ENCODE data around the gene PBOV1.

Gene PBOV1

GRCh38 chr6:138184230-138184629, 34.1 kb downstream of the PBOV1 start:
- no peak for DNase-seq
- no peaks in the 10 kb centered on the region for H3K36me3 ChIP-seq
- TF ChIP-seq, protein P1, sequence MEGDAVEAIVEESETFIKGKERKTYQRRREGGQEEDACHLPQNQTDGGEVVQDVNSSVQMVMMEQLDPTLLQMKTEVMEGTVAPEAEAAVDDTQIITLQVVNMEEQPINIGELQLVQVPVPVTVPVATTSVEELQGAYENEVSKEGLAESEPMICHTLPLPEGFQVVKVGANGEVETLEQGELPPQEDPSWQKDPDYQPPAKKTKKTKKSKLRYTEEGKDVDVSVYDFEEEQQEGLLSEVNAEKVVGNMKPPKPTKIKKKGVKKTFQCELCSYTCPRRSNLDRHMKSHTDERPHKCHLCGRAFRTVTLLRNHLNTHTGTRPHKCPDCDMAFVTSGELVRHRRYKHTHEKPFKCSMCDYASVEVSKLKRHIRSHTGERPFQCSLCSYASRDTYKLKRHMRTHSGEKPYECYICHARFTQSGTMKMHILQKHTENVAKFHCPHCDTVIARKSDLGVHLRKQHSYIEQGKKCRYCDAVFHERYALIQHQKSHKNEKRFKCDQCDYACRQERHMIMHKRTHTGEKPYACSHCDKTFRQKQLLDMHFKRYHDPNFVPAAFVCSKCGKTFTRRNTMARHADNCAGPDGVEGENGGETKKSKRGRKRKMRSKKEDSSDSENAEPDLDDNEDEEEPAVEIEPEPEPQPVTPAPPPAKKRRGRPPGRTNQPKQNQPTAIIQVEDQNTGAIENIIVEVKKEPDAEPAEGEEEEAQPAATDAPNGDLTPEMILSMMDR (IDR thresholded peaks at IDR 0.05; ENCODE audit: low read depth, low read length), result no peak

GRCh38 chr6:138183790-138184134, 34.5 kb downstream of the PBOV1 start:
- DNase-seq, result no peak

More at GRCh38 chr6:138184230-138184629, 34.1 kb downstream of the PBOV1 start:
- Histone ChIP-seq H3K4me3 (ENCODE audit: low read depth, low read length) (no peak overlapping the region), H3K4me1 (no peaks in the 10 kb centered on the region), H3K9me3 (no peaks in the 10 kb centered on the region), H3K27me3 (no peaks in the 10 kb centered on the region)

GRCh38 chr6:138182939-138183789, 35.1 kb downstream of the PBOV1 start:
- H3K4me3 ChIP-seq (ENCODE audit: low read depth, low read length), result no peak overlapping the region
- H3K36me3 ChIP-seq, result no peaks in the 10 kb centered on the region
- no peaks in the 10 kb centered on the region for H3K9me3 ChIP-seq
- no peaks in the 10 kb centered on the region for H3K27me3 ChIP-seq
- TF ChIP-seq, protein P1 (IDR thresholded peaks at IDR 0.05; ENCODE audit: low read depth, low read length), result no peak
- H3K4me1 ChIP-seq, result no peaks in the 10 kb centered on the region
- DNase-seq, result no peak

More at GRCh38 chr6:138183790-138184134, 34.5 kb downstream of the PBOV1 start:
- no peaks in the 10 kb centered on the region for H3K9me3 ChIP-seq
- H3K4me1 ChIP-seq, result no peaks in the 10 kb centered on the region
- H3K27me3 ChIP-seq, result no peaks in the 10 kb centered on the region
- TF ChIP-seq, protein P1 (IDR thresholded peaks at IDR 0.05; ENCODE audit: low read depth, low read length), result no peak
- no peak overlapping the region for H3K4me3 ChIP-seq (ENCODE audit: low read depth, low read length)
- no peaks in the 10 kb centered on the region for H3K36me3 ChIP-seq

GRCh38 chr6:138176652-138177232, 41.5 kb downstream of the PBOV1 start:
- Histone ChIP-seq H3K27me3 (no peaks in the 10 kb centered on the region), H3K36me3 (no peaks in the 10 kb centered on the region), H3K9me3 (no peaks in the 10 kb centered on the region), H3K4me3 (ENCODE audit: low read depth, low read length) (no peak overlapping the region), H3K4me1 (no peaks in the 10 kb centered on the region)
- TF ChIP-seq, protein P1 (IDR thresholded peaks at IDR 0.05; ENCODE audit: low read depth, low read length), result no peak
- no peak for DNase-seq

- no peaks in the 10 kb centered on the region for H3K36me3 ChIP-seq
- H3K4me3 ChIP-seq (ENCODE audit: low read depth, low read length), result no peak overlapping the region
- DNase-seq, result no peak
- no peaks in the 10 kb centered on the region for H3K27me3 ChIP-seq
- no peaks in the 10 kb centered on the region for H3K4me1 ChIP-seq
- no peaks in the 10 kb centered on the region for H3K9me3 ChIP-seq
- TF ChIP-seq, protein P1 (IDR thresholded peaks at IDR 0.05; ENCODE audit: low read depth, low read length), result no peak
These were observed 42.7 kb downstream of the PBOV1 start for GRCh38 chr6:138175596-138175995.

Measured in BE2C (cell line).